ENCODE data around the gene REV3L.
"Not testable (repeated sequence)": the region's sequence is repeated elsewhere in the genome, so short reads cannot be mapped to it uniquely, and the experiment has no call there.

DNA sequence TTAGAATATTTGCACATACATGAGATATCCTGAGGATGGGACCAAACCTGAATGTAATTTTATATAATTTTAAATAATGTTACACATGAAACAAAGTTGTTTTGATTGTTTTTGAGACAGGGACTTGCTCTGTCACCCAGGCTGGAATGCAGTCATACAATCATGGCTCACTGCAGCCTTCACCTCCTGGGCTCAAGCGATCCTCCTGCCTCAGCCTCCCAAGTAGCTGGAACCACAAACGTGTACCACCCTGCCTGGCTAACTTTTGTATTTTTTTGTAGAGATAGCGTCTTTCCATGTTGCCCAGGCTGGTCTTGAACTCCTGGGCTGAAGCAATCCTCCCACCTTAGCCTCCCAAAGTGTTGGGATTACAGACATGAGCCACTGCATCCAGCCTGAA, 7.0 kb downstream of the REV3L start:
- not testable (repeated sequence) for TF ChIP-seq ELF1 (IDR thresholded peaks at IDR 0.05; ENCODE audit: borderline replicate concordance, low read depth); SIN3A (IDR thresholded peaks at IDR 0.05; ENCODE audit: low read depth); EZH2 (IDR thresholded peaks at IDR 0.05); CEBPB (IDR thresholded peaks at IDR 0.05; ENCODE audit: low read depth); ZFX (IDR thresholded peaks at IDR 0.05)
- TF ChIP-seq, protein P1, sequence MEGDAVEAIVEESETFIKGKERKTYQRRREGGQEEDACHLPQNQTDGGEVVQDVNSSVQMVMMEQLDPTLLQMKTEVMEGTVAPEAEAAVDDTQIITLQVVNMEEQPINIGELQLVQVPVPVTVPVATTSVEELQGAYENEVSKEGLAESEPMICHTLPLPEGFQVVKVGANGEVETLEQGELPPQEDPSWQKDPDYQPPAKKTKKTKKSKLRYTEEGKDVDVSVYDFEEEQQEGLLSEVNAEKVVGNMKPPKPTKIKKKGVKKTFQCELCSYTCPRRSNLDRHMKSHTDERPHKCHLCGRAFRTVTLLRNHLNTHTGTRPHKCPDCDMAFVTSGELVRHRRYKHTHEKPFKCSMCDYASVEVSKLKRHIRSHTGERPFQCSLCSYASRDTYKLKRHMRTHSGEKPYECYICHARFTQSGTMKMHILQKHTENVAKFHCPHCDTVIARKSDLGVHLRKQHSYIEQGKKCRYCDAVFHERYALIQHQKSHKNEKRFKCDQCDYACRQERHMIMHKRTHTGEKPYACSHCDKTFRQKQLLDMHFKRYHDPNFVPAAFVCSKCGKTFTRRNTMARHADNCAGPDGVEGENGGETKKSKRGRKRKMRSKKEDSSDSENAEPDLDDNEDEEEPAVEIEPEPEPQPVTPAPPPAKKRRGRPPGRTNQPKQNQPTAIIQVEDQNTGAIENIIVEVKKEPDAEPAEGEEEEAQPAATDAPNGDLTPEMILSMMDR (IDR thresholded peaks at IDR 0.05 in 2 of 3, conservative IDR thresholded peaks at IDR 0.05 in 1 of 3; ENCODE audit: borderline replicate concordance in 1 of 3, insufficient read depth in 1 of 3, low read depth in 2 of 3, low read length in 2 of 3) = not testable (repeated sequence)
- TF ChIP-seq, protein P2, sequence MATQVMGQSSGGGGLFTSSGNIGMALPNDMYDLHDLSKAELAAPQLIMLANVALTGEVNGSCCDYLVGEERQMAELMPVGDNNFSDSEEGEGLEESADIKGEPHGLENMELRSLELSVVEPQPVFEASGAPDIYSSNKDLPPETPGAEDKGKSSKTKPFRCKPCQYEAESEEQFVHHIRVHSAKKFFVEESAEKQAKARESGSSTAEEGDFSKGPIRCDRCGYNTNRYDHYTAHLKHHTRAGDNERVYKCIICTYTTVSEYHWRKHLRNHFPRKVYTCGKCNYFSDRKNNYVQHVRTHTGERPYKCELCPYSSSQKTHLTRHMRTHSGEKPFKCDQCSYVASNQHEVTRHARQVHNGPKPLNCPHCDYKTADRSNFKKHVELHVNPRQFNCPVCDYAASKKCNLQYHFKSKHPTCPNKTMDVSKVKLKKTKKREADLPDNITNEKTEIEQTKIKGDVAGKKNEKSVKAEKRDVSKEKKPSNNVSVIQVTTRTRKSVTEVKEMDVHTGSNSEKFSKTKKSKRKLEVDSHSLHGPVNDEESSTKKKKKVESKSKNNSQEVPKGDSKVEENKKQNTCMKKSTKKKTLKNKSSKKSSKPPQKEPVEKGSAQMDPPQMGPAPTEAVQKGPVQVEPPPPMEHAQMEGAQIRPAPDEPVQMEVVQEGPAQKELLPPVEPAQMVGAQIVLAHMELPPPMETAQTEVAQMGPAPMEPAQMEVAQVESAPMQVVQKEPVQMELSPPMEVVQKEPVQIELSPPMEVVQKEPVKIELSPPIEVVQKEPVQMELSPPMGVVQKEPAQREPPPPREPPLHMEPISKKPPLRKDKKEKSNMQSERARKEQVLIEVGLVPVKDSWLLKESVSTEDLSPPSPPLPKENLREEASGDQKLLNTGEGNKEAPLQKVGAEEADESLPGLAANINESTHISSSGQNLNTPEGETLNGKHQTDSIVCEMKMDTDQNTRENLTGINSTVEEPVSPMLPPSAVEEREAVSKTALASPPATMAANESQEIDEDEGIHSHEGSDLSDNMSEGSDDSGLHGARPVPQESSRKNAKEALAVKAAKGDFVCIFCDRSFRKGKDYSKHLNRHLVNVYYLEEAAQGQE (IDR thresholded peaks at IDR 0.05; ENCODE audit: low read depth) = not testable (repeated sequence)
